H1 (cell line): ENCODE measurements around the gene STK33. TPM values are rescaled to one million over a fixed set of nuclear protein-coding genes. Genes with fewer than 3 reads are reported as not detected.

Experiments used
- CTCF ChIA-PET: fragments of 300-600 bp; sonication (Branson Sonifier 250); formaldehyde crosslinking; loops from one replicate; lab custom pipeline; 2021; ENCODE audit not compliant: partially characterized antibody; lab: Charles Lee
- POLR2A ChIA-PET: fragments of 300-600 bp; sonication (Branson Sonifier 250); formaldehyde crosslinking; loops from one replicate; lab custom pipeline; 2021; ENCODE audit warnings: inconsistent platforms; ENCODE audit not compliant: partially characterized antibody; lab: Charles Lee
- DNase-seq, 2 experiments: peaks; one replicate each; pipeline versions ENCODE4 v3.0.0 to v3.0.0-alpha.2; 2010 to 2022; ENCODE audit warnings: low spot score in 2 of 2, low read depth in 1 of 2, mixed read lengths in 1 of 2
- FAIRE-seq: peaks from 2 replicates; lab custom pipeline; 2011; peaks lifted over from hg19 to GRCh38; lab: Jason Lieb, UNC
- H2AFZ ChIP-seq: 2 replicates; pipeline ENCODE4 v1.8.1; 2012; ENCODE audit warnings: low read length, inconsistent platforms
- H2AK5ac ChIP-seq: 2 replicates; pipeline ENCODE4 v1.6.1; 2013; ENCODE audit warnings: low read depth, low read length
- H2BK120ac ChIP-seq: replicated peaks from 2 replicates; pipeline ENCODE3; 2013; ENCODE audit warnings: low read depth, low read length, inconsistent platforms
- H2BK12ac ChIP-seq: 2 replicates; pipeline ENCODE4 v1.6.1; 2013; ENCODE audit warnings: low read depth, low read length
- H2BK15ac ChIP-seq: 2 replicates; pipeline ENCODE4 v1.6.1; 2013; ENCODE audit warnings: low read length
- H2BK20ac ChIP-seq: 2 replicates; pipeline ENCODE4 v1.6.1; 2013; ENCODE audit warnings: low read length
- H2BK5ac ChIP-seq: 2 replicates; pipeline ENCODE4 v1.6.1; 2013; ENCODE audit warnings: low read depth, low read length
- H3K14ac ChIP-seq: 2 replicates; pipeline ENCODE4 v1.6.1; 2013; ENCODE audit warnings: inconsistent platforms; ENCODE audit not compliant: insufficient read length
- H3K18ac ChIP-seq: 2 replicates; pipeline ENCODE4 v1.6.1; 2013; ENCODE audit warnings: low read length; ENCODE audit errors: extremely low read depth
- H3K23ac ChIP-seq: 2 replicates; pipeline ENCODE4 v1.6.1; 2013; ENCODE audit warnings: inconsistent platforms; ENCODE audit not compliant: insufficient read length
- H3K23me2 ChIP-seq: 2 replicates; pipeline ENCODE4 v1.6.1; 2013; ENCODE audit warnings: low read depth, low read length
- H3K27ac ChIP-seq: 2 replicates; pipeline ENCODE4 v1.6.1; 2011; ENCODE audit warnings: low read depth, low read length, inconsistent platforms
- H3K27me3 ChIP-seq, 4 experiments: replicated peaks in 1 of 4; 1 replicate in 1 of 4; 2 replicates in 3 of 4; pipeline versions ENCODE4 v1.6.1 to v1.8.1; 2011 to 2013; ENCODE audit warnings: low read length in 3 of 4, mild to moderate bottlenecking in 3 of 4, inconsistent platforms in 2 of 4, mixed read lengths in 2 of 4, moderate library complexity in 1 of 4; ENCODE audit not compliant: control insufficient read depth in 3 of 4, insufficient read depth in 3 of 4; ENCODE audit errors: extremely low read depth in 1 of 4
- H3K36me3 ChIP-seq, 4 experiments: 2 replicates each; pipeline versions ENCODE4 v1.6.1 to v1.8.1; 2011 to 2013; ENCODE audit warnings: mild to moderate bottlenecking in 4 of 4, low read length in 3 of 4, moderate library complexity in 2 of 4, control low read depth in 1 of 4, inconsistent platforms in 1 of 4; ENCODE audit not compliant: insufficient read depth in 4 of 4, control insufficient read depth in 2 of 4
- H3K4ac ChIP-seq: replicated peaks from 2 replicates; pipeline ENCODE3; 2013; ENCODE audit warnings: low read length, low read depth, mixed read lengths, inconsistent platforms; ENCODE audit not compliant: insufficient read length
- H3K4me1 ChIP-seq, 4 experiments: replicated peaks in 1 of 4; 1 replicate in 1 of 4; 2 replicates in 3 of 4; pipeline versions ENCODE4 v1.6.1 to v1.8.1; 2011 to 2013; ENCODE audit warnings: low read length in 3 of 4, inconsistent platforms in 2 of 4, mixed read lengths in 1 of 4; ENCODE audit not compliant: insufficient read depth in 4 of 4, control insufficient read depth in 3 of 4
- H3K4me2 ChIP-seq, 2 experiments: 2 replicates each; pipeline versions ENCODE4 v1.6.1 to v1.8.1; 2011 to 2013; ENCODE audit warnings: low read depth in 2 of 2, low read length in 2 of 2, control low read depth in 1 of 2, inconsistent platforms in 1 of 2, mild to moderate bottlenecking in 1 of 2; ENCODE audit not compliant: insufficient read depth in 1 of 2
- H3K4me3 ChIP-seq, 4 experiments: fragments of 200-600, 300-600 bp in 1 of 4; sonication (generic), shearing (Covaris generic), sonication (Bioruptor Twin) in 1 of 4; 2 replicates each; pipeline versions ENCODE4 v1.5.1 to v1.8.1; 2011 to 2016; ENCODE audit warnings: low read length in 4 of 4, low read depth in 3 of 4, control low read depth in 2 of 4, inconsistent platforms in 2 of 4, mild to moderate bottlenecking in 2 of 4, mixed read lengths in 1 of 4, moderate library complexity in 1 of 4; ENCODE audit not compliant: insufficient read depth in 2 of 4; ENCODE audit errors: extremely low read depth in 1 of 4
- H3K56ac ChIP-seq: replicated peaks from 2 replicates; pipeline ENCODE3; 2013; ENCODE audit warnings: low read depth, mild to moderate bottlenecking, mixed read lengths, low read length, inconsistent platforms; ENCODE audit not compliant: insufficient read length
- H3K79me1 ChIP-seq: 2 replicates; pipeline ENCODE4 v1.6.1; 2013; ENCODE audit warnings: low read depth, low read length, control low read depth
- H3K79me2 ChIP-seq, 2 experiments: 2 replicates each; pipeline versions ENCODE4 v1.6.1 to v1.8.1; 2012 to 2013; ENCODE audit warnings: low read length in 2 of 2, mild to moderate bottlenecking in 2 of 2, inconsistent platforms in 1 of 2; ENCODE audit not compliant: insufficient read depth in 2 of 2, control insufficient read depth in 1 of 2
- H3K9ac ChIP-seq, 4 experiments: replicated peaks in 1 of 4; 1 replicate in 1 of 4; 2 replicates in 3 of 4; pipeline versions ENCODE4 v1.6.1 to v1.8.1; 2011 to 2013; ENCODE audit warnings: low read depth in 3 of 4, low read length in 3 of 4, control low read depth in 2 of 4, mild to moderate bottlenecking in 2 of 4, moderate library complexity in 2 of 4, inconsistent platforms in 1 of 4; ENCODE audit errors: extremely low read depth in 1 of 4
- H3K9me3 ChIP-seq, 2 experiments: 2 replicates each; pipeline versions ENCODE4 v1.6.1 to v1.8.1; 2012 to 2013; ENCODE audit warnings: mild to moderate bottlenecking in 2 of 2, moderate library complexity in 2 of 2, control low read depth in 1 of 2, inconsistent platforms in 1 of 2, low read depth in 1 of 2, low read length in 1 of 2, mixed read lengths in 1 of 2; ENCODE audit not compliant: insufficient read depth in 2 of 2
- H4K20me1 ChIP-seq, 2 experiments: replicated peaks in 1 of 2; 2 replicates each; pipeline versions ENCODE3 to v1.8.1; 2011 to 2013; ENCODE audit warnings: inconsistent platforms in 2 of 2, low read length in 2 of 2, mild to moderate bottlenecking in 1 of 2; ENCODE audit not compliant: insufficient read depth in 2 of 2, control insufficient read depth in 1 of 2
- H4K5ac ChIP-seq: 2 replicates; pipeline ENCODE4 v1.6.1; 2013; ENCODE audit warnings: low read length, low read depth, mixed read lengths, inconsistent platforms; ENCODE audit not compliant: insufficient read length
- H4K8ac ChIP-seq: 2 replicates; pipeline ENCODE4 v1.8.0; 2013; ENCODE audit warnings: mild to moderate bottlenecking, moderate library complexity, low read length, inconsistent platforms; ENCODE audit not compliant: insufficient read depth; ENCODE audit errors: extremely low read depth
- H4K91ac ChIP-seq: replicated peaks from 2 replicates; pipeline ENCODE3; 2013; ENCODE audit warnings: low read length, mixed read lengths, inconsistent platforms; ENCODE audit not compliant: insufficient read length
- CBX5 ChIP-seq: fragments of 300-800, 300-1000 bp; sonication (generic); IDR thresholded peaks from 2 replicates; pipeline ENCODE4 v1.7.1; 2016; ENCODE audit warnings: antibody characterized with exemption, low read length, low read depth
- EP300 ChIP-seq, 2 experiments: IDR thresholded peaks; 1 replicate in 1 of 2; 2 replicates in 1 of 2; pipeline ENCODE4 v1.6.1; 2011 to 2012; ENCODE audit warnings: low read depth in 2 of 2, low read length in 2 of 2, mild to moderate bottlenecking in 2 of 2, borderline replicate concordance in 1 of 2, inconsistent platforms in 1 of 2, moderate library complexity in 1 of 2
- HDAC2 ChIP-seq, 2 experiments: fragments of 300-600 bp in 1 of 2; sonication (generic) in 1 of 2; IDR thresholded peaks; 2 replicates each; pipeline ENCODE4 v1.6.1; 2011 to 2012; ENCODE audit warnings: low read depth in 2 of 2, low read length in 2 of 2, mild to moderate bottlenecking in 2 of 2, moderate library complexity in 2 of 2, borderline replicate concordance in 1 of 2, inconsistent platforms in 1 of 2
- HDAC6 ChIP-seq: IDR thresholded peaks from one replicate; pipeline ENCODE4 v1.7.1; 2012; ENCODE audit warnings: low read depth, mild to moderate bottlenecking, inconsistent platforms, low read length, moderate library complexity
- KDM1A ChIP-seq: fragments of 200-600, 300-600 bp; sonication (generic); IDR thresholded peaks from 2 replicates; pipeline ENCODE4 v1.7.1; 2016; ENCODE audit warnings: mild to moderate bottlenecking, low read length, borderline replicate concordance
- NRF1 ChIP-seq: IDR thresholded peaks from 2 replicates; pipeline ENCODE4 v1.6.1; 2011; ENCODE audit warnings: mild to moderate bottlenecking, low read depth, low read length, improper control_type of control experiment
- SAP30 ChIP-seq: fragments of 300-600 bp; sonication (generic); IDR thresholded peaks from 2 replicates; pipeline ENCODE4 v1.7.1; 2012; ENCODE audit warnings: low read length, moderate library complexity, mild to moderate bottlenecking, inconsistent platforms; ENCODE audit not compliant: insufficient read depth, insufficient replicate concordance
- WGBS, 2 experiments: shearing (Covaris generic) in 1 of 2; methylation state at CpG; one replicate each; pipeline versions ENCODE4 v1.1.6 to v1.1.7; 2013 to 2015; ENCODE audit warnings: low lambda C conversion rate in 2 of 2, mixed read lengths in 2 of 2, inconsistent platforms in 1 of 2, low coverage in 1 of 2, missing lambda C conversion rate in 1 of 2; ENCODE audit not compliant: insufficient replicate concordance in 2 of 2, insufficient coverage in 1 of 2, insufficient read length in 1 of 2; ENCODE audit errors: extremely low coverage in 1 of 2, missing lambda C conversion rate in 1 of 2; 5-methylcytosine and 5-hydroxymethylcytosine counted together
- polyA plus RNA-seq, 7 experiments: library from polyadenylated mRNA; depleted of rRNA in 3 of 7; stranded (reverse) in 5 of 7; unstranded in 2 of 7; fragments of >200 nt in 5 of 7; fragments of 200-250 nt in 2 of 7; gene quantifications; 1 replicate in 5 of 7; 2 replicates in 1 of 7; 4 replicates in 1 of 7; pipeline versions ENCODE4 v1.2.1 to v1.2.3, GENCODE V29; 2011 to 2013; ENCODE audit warnings: missing spikeins in 2 of 7, mixed read lengths in 2 of 7
- total RNA-seq: library from RNA; stranded (reverse); fragmentation: NEBNext Ultra II Directional; extraction: Animal tissue kit (Norgen Biotek cat#: 25700); gene quantifications from 2 replicates; pipeline ENCODE4 v1.2.1, GENCODE V29; 2021
- TF ChIP-seq, protein P1 (sequence below): IDR thresholded peaks from 2 replicates; pipeline ENCODE4 v1.6.1; 2011; ENCODE audit warnings: low read length, improper control_type of control experiment
- TF ChIP-seq, protein P2 (sequence below): IDR thresholded peaks from 2 replicates; pipeline ENCODE4 v1.6.1; 2012; ENCODE audit warnings: inconsistent platforms

Gene STK33
- total and polyA plus RNA-seq, 2 of the 8 experiments (the other 6 are each of a cell fraction or from before 2014, with no cell fraction given), result 8.8 to 25.1 TPM

DNA sequence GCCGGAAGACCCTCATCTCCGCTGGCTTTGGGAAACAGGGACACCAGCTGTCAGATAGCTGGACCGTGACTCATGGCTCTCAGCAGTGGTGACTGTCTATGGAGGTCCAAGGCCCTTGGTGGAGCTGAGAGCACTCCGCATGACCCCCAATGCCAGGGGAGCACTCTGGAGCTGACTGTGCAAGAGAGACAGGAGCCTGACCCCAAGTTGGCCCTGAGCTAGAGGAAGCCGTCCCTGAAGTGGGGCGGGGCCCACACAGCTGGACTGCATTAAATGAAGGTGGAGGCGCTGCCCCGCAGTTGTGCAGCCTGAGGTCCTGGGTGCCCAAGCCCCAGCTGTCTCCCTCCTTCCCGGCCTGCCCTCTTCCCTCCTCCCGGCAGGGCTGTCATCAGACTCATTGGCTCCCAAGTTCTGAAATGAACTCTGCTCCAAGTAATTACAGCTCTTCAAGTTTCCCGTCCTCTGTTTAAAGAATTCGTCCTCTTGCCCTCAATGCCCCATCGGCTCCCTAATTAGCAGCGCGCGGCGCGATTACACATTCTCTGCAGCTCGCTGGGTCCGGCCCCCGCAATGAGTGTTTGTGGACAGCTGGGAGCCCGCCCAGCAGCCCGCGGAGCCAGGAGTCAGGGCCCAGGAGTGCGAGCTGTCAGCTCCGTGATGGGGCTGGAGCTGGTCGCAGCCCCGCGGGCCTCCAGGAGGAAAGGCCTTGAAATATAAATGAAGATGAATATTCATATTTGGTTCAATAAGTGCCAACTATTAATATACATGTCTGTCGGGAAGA is 237.1 kb downstream of the STK33 start:
- POLR2A ChIA-PET, result interaction anchor here (0.6 to 1.4 kb wide), 2 partner anchors 11 to 13 kb away, joined by 3 read pairs; no protein-coding TSS in a partner anchor
- TF ChIP-seq NRF1 (no peak), HDAC6 (no peak), EP300 (IDR thresholded peaks at IDR 0.05; ENCODE audit: borderline replicate concordance in 1 of 2, low read depth in 2 of 2, low read length in 2 of 2) (no peak), HDAC2 (IDR thresholded peaks at IDR 0.05; ENCODE audit: borderline replicate concordance in 1 of 2, low read depth in 2 of 2, low read length in 2 of 2) (no peak), KDM1A (no peak), SAP30 (no peak), CBX5 (no peak)
- TF ChIP-seq, protein P1, sequence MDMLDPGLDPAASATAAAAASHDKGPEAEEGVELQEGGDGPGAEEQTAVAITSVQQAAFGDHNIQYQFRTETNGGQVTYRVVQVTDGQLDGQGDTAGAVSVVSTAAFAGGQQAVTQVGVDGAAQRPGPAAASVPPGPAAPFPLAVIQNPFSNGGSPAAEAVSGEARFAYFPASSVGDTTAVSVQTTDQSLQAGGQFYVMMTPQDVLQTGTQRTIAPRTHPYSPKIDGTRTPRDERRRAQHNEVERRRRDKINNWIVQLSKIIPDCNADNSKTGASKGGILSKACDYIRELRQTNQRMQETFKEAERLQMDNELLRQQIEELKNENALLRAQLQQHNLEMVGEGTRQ, result no peak
- TF ChIP-seq, protein P2, sequence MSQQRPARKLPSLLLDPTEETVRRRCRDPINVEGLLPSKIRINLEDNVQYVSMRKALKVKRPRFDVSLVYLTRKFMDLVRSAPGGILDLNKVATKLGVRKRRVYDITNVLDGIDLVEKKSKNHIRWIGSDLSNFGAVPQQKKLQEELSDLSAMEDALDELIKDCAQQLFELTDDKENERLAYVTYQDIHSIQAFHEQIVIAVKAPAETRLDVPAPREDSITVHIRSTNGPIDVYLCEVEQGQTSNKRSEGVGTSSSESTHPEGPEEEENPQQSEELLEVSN, result no peak

More for the DNA sequence above, 237.1 kb downstream of the STK33 start:
- H3K4ac ChIP-seq, result no peak overlapping the region
- no peak for DNase-seq
- 0 out of 2 replicates have a peak overlapping the region, but pooled peaks have one; percentile 9 for H4K8ac ChIP-seq
- H2BK12ac ChIP-seq, result no peak overlapping the region
- CTCF ChIA-PET, result interaction anchor here (0.6 to 10.3 kb wide), 27 partner anchors 8 to 707 kb away, joined by 3 to 95 read pairs (median 4); partner anchors contain the start of gene LMO1
- FAIRE-seq, result no peak
- no peak overlapping the region for H2BK5ac ChIP-seq
- no peak overlapping the region for H3K4me3 ChIP-seq
- WGBS, 2 experiments, result 90% methylated on average over 28 of the region's 30 CpGs; no CpG with 5 or more reads in 1 of the 2 experiments
- no peak overlapping the region for H3K56ac ChIP-seq
- no peaks in the 10 kb centered on the region for H3K23me2 ChIP-seq
- no peak overlapping the region for H2AFZ ChIP-seq
- H3K18ac ChIP-seq, result no peak overlapping the region
- H2AK5ac ChIP-seq, result no peak overlapping the region
- H4K20me1 ChIP-seq, result no peaks in the 10 kb centered on the region
- H4K5ac ChIP-seq, result no peak overlapping the region
- H3K4me2 ChIP-seq, result no peak overlapping the region
- no peak overlapping the region for H2BK15ac ChIP-seq
- no peaks in the 10 kb centered on the region; a peak in 2 of 7 replicates for H3K27me3 ChIP-seq
- H3K9ac ChIP-seq, result no peak overlapping the region
- H2BK120ac ChIP-seq, result no peak overlapping the region
- no peaks in the 10 kb centered on the region for H3K36me3 ChIP-seq
- no peaks in the 10 kb centered on the region for H3K79me2 ChIP-seq
- H3K14ac ChIP-seq, result no peak overlapping the region
- no peaks in the 10 kb centered on the region for H3K9me3 ChIP-seq
- H3K27ac ChIP-seq, result no peak overlapping the region
- H3K79me1 ChIP-seq, result no peaks in the 10 kb centered on the region; the same call in 1 of the 2 replicates
- H3K23ac ChIP-seq, result no peak overlapping the region
- H4K91ac ChIP-seq, result no peak overlapping the region
- H3K4me1 ChIP-seq, result no peaks in the 10 kb centered on the region; a peak in 2 of 7 replicates
- no peak overlapping the region for H2BK20ac ChIP-seq
